HG03460 (cell line): Measurements from ENCODE around the gene ACTL6B.

ENCODE experiments used
- ATAC-seq: cut with Tn5 transposase; IDR thresholded peaks from one replicate; pipeline ENCODE4 v1.9.1; 2021; ENCODE audit not compliant: unreplicated experiment

ACTL6B gene

GRCh38 chr7:100602889-100603725 lies 53.1 kb downstream of the ACTL6B start:
- ATAC-seq: no peak

DNA sequence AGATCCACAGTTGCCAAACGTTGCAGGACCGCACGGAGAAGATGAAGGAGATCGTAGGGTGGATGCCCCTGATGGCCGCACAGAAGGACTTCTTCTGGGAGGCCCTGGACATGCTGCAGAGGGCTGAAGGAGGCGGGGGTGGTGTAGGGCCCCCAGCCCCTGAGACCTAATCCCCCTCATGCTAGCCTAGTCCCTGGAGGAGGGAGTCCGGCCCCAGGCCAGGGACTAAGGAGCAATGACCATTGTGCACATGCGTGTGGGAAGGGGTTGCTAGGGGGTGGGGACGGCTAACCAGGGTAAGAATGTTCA lies 55.6 kb downstream of the ACTL6B start:
- ATAC-seq: no peak

- no peak for ATAC-seq
Observed at GRCh38 chr7:100599911-100600729, 56.1 kb downstream of the ACTL6B start.

GRCh38 chr7:100598425-100598824 lies 57.8 kb downstream of the ACTL6B start:
- ATAC-seq: no peak

DNA sequence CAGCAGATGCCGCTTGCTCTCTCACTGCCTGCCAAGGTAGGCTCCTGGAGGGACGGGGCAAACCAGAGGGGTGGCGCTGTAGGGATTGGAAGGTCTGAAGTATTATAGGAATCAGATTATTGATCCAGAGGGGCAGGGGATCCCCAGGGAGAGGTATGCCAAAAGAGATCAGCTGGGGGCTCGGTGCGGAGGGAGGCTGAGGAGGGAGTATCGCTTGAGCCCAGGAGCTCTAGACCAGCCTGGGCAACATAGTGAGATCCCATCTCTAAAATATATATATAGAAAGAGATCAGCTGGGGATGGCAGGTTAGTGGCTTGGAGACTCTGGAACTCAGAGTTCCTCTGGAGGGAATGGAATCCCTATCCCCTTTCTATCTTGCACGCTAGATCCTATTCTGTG lies 61.1 kb downstream of the ACTL6B start:
- ATAC-seq: no peak
